CD4-positive, alpha-beta T cell (primary cell): Measurements from ENCODE around the gene DNAH7. TPM values are rescaled to one million over a fixed set of nuclear protein-coding genes. Genes with fewer than 3 reads are reported as not detected.

Experiments used
- ATAC-seq: fragments of 200-7000 bp; cut with Tn5 transposase; one replicate; pipeline ENCODE4 v1.10.0; 2022; ENCODE audit warnings: mild to moderate bottlenecking; ENCODE audit not compliant: poor library complexity
- CTCF ChIA-PET: fragments of 350-600 bp; sonication (Branson Sonifier 250); formaldehyde crosslinking; loops from one replicate; lab custom pipeline; 2021; ENCODE audit warnings: antibody characterized with exemption, inconsistent platforms; lab: Charles Lee
- POLR2A ChIA-PET: fragments of 350-600 bp; sonication (Branson Sonifier 250); formaldehyde crosslinking; loops from one replicate; lab custom pipeline; 2021; ENCODE audit warnings: antibody characterized with exemption, inconsistent platforms; lab: Charles Lee
- DNase-seq, 14 experiments: peaks; one replicate each; pipeline ENCODE4 v3.0.0-alpha.2; 2013 to 2020; ENCODE audit warnings: mixed read lengths in 2 of 14
- H3K27ac ChIP-seq, 2 donors: one replicate each; pipeline versions ENCODE4 v1.5.1 to v1.7.0; 2013; ENCODE audit warnings: low read length in 2 of 2, low read depth in 1 of 2, mild to moderate bottlenecking in 1 of 2
- H3K27me3 ChIP-seq, 2 experiments: 1 replicate in 1 of 2; 2 replicates in 1 of 2; pipeline versions ENCODE4 v1.6.1 to v1.7.0; 2013; ENCODE audit warnings: low read length in 2 of 2, control low read depth in 1 of 2, mild to moderate bottlenecking in 1 of 2, moderate library complexity in 1 of 2; ENCODE audit not compliant: insufficient read depth in 2 of 2, control insufficient read depth in 1 of 2
- H3K36me3 ChIP-seq: one replicate; pipeline ENCODE4 v1.6.1; 2013; ENCODE audit warnings: low read length, control low read depth; ENCODE audit not compliant: insufficient read depth
- H3K4me1 ChIP-seq: one replicate; pipeline ENCODE4 v1.6.1; 2013; ENCODE audit warnings: low read length, control low read depth; ENCODE audit not compliant: insufficient read depth
- H3K4me3 ChIP-seq: one replicate; pipeline ENCODE4 v1.5.1; 2013; ENCODE audit warnings: mild to moderate bottlenecking, low read length, moderate library complexity
- H3K9me3 ChIP-seq, 2 experiments: 1 replicate in 1 of 2; 2 replicates in 1 of 2; pipeline versions ENCODE4 v1.6.1 to v1.7.0; 2013; ENCODE audit warnings: low read length in 2 of 2, mild to moderate bottlenecking in 2 of 2, control low read depth in 1 of 2, moderate library complexity in 1 of 2; ENCODE audit not compliant: control insufficient read depth in 1 of 2, insufficient read depth in 1 of 2
- H3K27ac Mint-ChIP-seq: one replicate; pipeline ENCODE4 v1.8.0; 2020; ENCODE audit warnings: mixed read lengths
- H3K27me3 Mint-ChIP-seq: one replicate; pipeline ENCODE4 v1.8.0; 2021; ENCODE audit warnings: mixed read lengths
- H3K36me3 Mint-ChIP-seq: one replicate; pipeline ENCODE4 v1.8.0; 2021; ENCODE audit warnings: low read depth, mixed read lengths
- H3K4me1 Mint-ChIP-seq: one replicate; pipeline ENCODE4 v1.8.0; 2021; ENCODE audit warnings: low read depth, mixed read lengths
- H3K4me3 Mint-ChIP-seq: one replicate; pipeline ENCODE4 v1.8.0; 2020; ENCODE audit warnings: mild to moderate bottlenecking, mixed read lengths
- H3K9me3 Mint-ChIP-seq: one replicate; pipeline ENCODE4 v1.8.0; 2020; ENCODE audit warnings: mixed read lengths
- intact Hi-C, 2 experiments: fragments of 100-400 bp; cut with DNase I in 1 of 2; cut with micrococcal nuclease in 1 of 2; formaldehyde crosslinking; loops; one replicate each; pipeline versions ENCODE4 v1.15.1 to v1.9.0; 2023 to 2025; cut with DNase I, micrococcal nuclease
- total RNA-seq, 174 experiments: library from RNA in 2 of 174; stranded (reverse) in 2 of 174; gene quantifications; one replicate each; pipeline ENCODE4 v1.2.3 and lab custom pipeline; 2021 to 2026
- TF ChIP-seq, protein P1 (sequence below): fragments of 200-600 bp; IDR thresholded peaks from one replicate; pipeline ENCODE4 v1.8.0; 2022; ENCODE audit warnings: antibody characterized with exemption, mild to moderate bottlenecking

The DNAH7 gene
- total RNA-seq, 2 experiments from 2014 or later: not detected

DNA sequence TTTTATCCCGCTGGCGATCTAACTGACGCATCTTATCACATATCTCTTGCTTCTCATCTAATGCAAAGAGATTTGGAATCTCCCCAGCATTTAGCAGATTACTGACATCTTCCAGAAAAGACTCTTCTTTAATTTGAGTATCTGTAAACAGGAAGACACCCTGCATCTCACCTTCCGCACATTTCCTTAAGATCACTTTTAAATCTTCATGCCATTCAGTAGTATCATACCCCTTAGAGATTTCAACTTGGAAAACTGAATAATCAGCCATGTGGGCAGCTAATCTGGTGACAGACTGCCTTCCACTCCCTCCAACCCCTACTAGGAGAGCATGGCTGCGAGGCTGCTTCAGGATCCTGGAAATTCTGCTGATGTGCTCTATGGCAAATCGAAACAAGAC, 204.3 kb downstream of the DNAH7 start:
- Mint-ChIP-seq H3K9me3 (no peaks in the 10 kb centered on the region), H3K27ac (no peak overlapping the region), H3K4me1 (no peaks in the 10 kb centered on the region), H3K36me3 (no peaks in the 10 kb centered on the region), H3K27me3 (peaks cover 10% of the 10 kb centered on the region), H3K4me3 (no peak overlapping the region)
- ATAC-seq (no peak), DNase-seq (no peak)
- no peaks in the 10 kb centered on the region for H3K27me3 ChIP-seq
- intact Hi-C loops: loop anchor here in 1 of 2 experiments (2.0 kb wide), 1 partner anchor 14 kb away; no protein-coding TSS in a partner anchor
- TF ChIP-seq, protein P1, sequence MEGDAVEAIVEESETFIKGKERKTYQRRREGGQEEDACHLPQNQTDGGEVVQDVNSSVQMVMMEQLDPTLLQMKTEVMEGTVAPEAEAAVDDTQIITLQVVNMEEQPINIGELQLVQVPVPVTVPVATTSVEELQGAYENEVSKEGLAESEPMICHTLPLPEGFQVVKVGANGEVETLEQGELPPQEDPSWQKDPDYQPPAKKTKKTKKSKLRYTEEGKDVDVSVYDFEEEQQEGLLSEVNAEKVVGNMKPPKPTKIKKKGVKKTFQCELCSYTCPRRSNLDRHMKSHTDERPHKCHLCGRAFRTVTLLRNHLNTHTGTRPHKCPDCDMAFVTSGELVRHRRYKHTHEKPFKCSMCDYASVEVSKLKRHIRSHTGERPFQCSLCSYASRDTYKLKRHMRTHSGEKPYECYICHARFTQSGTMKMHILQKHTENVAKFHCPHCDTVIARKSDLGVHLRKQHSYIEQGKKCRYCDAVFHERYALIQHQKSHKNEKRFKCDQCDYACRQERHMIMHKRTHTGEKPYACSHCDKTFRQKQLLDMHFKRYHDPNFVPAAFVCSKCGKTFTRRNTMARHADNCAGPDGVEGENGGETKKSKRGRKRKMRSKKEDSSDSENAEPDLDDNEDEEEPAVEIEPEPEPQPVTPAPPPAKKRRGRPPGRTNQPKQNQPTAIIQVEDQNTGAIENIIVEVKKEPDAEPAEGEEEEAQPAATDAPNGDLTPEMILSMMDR: no peak
- no peaks in the 10 kb centered on the region for H3K36me3 ChIP-seq
- POLR2A ChIA-PET: no interaction called here
- H3K27ac ChIP-seq: no peak overlapping the region
- no peak overlapping the region for H3K4me3 ChIP-seq
- no peaks in the 10 kb centered on the region for H3K4me1 ChIP-seq
- CTCF ChIA-PET: no interaction called here
- H3K9me3 ChIP-seq: no peaks in the 10 kb centered on the region

DNA sequence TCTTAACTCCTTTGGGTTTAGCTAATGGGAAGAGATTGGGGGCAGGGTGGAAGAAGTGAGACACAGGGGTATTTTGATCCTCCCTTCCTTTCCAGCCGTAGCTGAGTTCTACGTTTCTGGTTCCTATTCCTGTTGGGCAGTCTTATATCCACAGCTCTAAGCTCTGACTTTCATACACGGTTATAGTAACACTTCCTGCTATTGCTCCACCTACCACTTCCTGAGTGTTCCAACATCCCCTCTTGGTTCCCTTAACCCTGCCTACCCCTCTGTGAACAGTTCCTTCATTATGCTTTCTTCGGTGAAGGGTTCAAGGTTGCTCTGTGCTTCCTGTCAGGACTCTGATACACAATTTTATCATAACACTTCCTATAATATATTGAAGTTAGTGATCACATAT, 205.1 kb downstream of the DNAH7 start:
- Histone ChIP-seq H3K27ac (no peak overlapping the region), H3K4me3 (no peak overlapping the region), H3K4me1 (no peaks in the 10 kb centered on the region), H3K9me3 (no peaks in the 10 kb centered on the region), H3K27me3 (no peaks in the 10 kb centered on the region), H3K36me3 (no peaks in the 10 kb centered on the region)
- ChIA-PET CTCF (interaction anchor here (1.2 kb wide), 1 partner anchor 19 kb away, joined by 4 read pairs; no protein-coding TSS in a partner anchor), POLR2A (no interaction called here)
- no peak for ATAC-seq
- intact Hi-C loops: no loop called here
- Mint-ChIP-seq H3K36me3 (no peaks in the 10 kb centered on the region), H3K4me3 (no peak overlapping the region), H3K9me3 (no peaks in the 10 kb centered on the region), H3K4me1 (no peaks in the 10 kb centered on the region), H3K27me3 (peaks cover 7% of the 10 kb centered on the region), H3K27ac (no peak overlapping the region)
- TF ChIP-seq, protein P1: no peak
- no peak for DNase-seq

DNA sequence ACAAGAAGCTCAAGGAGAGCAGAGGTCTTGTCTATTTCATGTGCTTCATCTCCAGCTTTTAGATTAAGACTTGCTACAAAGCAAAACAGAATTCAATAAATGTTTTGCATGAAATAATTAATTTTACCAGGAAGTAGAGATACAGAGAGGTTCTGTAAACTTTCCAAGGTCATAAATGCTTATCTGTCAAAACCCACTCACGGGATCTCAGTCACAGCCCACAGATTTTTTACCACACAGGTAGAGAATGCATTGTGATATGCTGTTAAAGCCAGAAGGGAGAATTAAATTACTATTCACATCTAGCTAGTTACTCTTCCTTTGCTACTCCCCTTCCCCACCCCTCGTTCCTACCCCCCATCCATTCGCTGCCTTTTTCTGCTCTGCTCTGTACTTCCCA, 205.5 kb downstream of the DNAH7 start:
- Mint-ChIP-seq H3K4me1 (no peaks in the 10 kb centered on the region), H3K36me3 (no peaks in the 10 kb centered on the region), H3K4me3 (no peak overlapping the region), H3K27me3 (peaks cover 7% of the 10 kb centered on the region), H3K9me3 (no peaks in the 10 kb centered on the region), H3K27ac (no peak overlapping the region)
- no peaks in the 10 kb centered on the region for H3K4me1 ChIP-seq
- no peak overlapping the region for H3K4me3 ChIP-seq
- ATAC-seq (no peak), DNase-seq (no peak)
- H3K9me3 ChIP-seq: no peaks in the 10 kb centered on the region
- POLR2A ChIA-PET: no interaction called here
- TF ChIP-seq, protein P1: no peak
- H3K27me3 ChIP-seq: no peaks in the 10 kb centered on the region
- H3K27ac ChIP-seq: no peak overlapping the region
- intact Hi-C loops: no loop called here
- no peaks in the 10 kb centered on the region for H3K36me3 ChIP-seq
- CTCF ChIA-PET: interaction anchor here (1.2 kb wide), 1 partner anchor 19 kb away, joined by 4 read pairs; no protein-coding TSS in a partner anchor
